Hindlimb muscle (tissue), 1 donor: ENCODE results near the gene MBNL1. TPM values are rescaled to one million over a fixed set of nuclear protein-coding genes. Genes with fewer than 3 reads are reported as not detected.

Experiments used
- DNase-seq: peaks from one replicate; pipeline ENCODE4 v3.0.0-alpha.2; 2013
- polyA plus RNA-seq: library from polyadenylated mRNA; unstranded; fragments of 120-200 nt; gene quantifications from one replicate; pipeline ENCODE4 v1.2.1, GENCODE V29; 2013; ENCODE audit not compliant: insufficient read length

Gene MBNL1
- polyA plus RNA-seq, 1 donor, result 57.8 TPM

DNA sequence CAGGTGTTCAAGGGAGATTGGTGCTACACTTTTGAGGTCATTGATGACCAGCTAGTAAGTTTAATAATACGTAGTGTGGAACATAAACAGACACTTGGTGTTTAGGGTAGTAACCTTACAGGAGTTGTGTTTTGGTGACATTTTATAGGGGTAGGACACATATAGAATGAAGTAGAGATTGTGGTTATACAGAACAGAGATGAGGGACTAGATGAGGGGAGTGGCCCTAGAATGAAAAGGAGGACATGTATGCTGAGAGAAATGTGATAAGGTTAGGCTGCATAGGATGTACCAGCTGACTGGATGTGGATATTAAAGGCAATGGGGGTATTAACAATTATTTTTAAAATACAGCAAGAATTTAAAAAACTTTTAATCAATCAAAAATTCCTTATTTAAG, 8.0 kb downstream of the MBNL1 start:
- no peak for DNase-seq

DNA sequence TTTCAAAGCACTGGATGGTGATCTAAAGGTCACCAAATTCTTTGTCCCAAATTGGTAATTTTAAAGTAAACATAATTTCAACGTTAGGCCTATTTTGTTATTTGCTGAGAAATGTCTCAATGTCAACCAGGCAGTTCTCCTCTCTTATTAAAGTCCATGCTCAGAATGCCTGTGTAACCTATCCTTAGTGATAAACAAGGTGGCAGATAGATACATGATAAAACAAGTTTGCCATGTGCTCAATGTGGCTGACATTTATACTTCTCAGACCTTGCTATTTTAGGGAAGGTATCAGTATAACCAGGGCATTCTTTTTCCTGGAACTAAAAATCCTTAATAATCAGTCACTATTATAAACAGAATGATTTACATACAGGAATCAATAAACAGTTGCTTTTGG, 8.5 kb downstream of the MBNL1 start:
- no peak for DNase-seq

DNA sequence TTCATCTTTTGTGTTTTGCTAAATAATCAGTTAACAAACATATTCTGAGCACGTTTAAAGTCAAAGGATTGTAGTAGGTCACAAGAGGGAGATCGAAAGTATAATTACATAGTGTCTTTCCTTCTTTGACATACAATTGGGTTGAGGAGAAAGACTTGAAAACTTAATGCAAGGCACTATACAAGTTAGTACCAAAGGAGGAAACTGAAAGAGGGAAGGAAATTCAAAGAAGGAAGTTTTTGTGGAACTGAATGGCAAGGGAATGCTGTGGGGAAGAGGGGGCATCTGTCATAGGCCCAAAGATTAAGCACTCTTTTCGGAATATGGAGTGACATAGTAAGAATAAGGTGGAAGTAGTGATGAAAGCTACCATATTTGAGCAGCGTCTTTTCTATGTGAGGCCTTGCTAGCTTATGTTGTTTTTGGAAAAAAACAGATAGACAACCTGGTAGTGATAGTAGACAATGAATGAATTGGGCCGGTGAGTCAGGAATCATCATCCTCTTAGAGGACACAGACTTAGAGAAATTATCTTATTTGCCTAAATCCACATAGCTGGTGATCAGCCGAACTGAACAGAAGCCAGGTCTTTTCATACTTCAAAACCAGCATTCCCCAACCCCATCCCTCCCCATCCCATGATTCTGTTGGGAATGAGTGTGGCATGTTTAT, 10.2 kb downstream of the MBNL1 start:
- DNase-seq, result no peak

DNA sequence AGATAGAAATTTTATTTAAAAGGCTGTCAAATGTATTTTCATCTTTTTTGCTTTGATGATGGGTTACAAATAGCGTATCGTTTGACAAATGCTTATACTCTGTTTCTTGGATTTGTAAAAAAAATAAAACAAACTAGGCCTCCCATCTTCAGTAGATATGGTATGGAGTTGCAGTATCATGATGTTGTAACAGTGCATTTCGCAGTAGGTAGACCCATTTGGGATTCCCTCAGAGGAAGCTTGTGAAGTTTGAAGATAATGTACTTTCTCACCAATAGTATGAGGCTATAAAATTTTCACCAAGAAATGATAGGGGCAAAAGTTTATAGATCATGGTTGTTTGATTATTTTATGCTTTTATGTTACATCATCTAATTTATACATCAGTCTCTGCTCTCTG, 10.8 kb downstream of the MBNL1 start:
- DNase-seq, result no peak

DNA sequence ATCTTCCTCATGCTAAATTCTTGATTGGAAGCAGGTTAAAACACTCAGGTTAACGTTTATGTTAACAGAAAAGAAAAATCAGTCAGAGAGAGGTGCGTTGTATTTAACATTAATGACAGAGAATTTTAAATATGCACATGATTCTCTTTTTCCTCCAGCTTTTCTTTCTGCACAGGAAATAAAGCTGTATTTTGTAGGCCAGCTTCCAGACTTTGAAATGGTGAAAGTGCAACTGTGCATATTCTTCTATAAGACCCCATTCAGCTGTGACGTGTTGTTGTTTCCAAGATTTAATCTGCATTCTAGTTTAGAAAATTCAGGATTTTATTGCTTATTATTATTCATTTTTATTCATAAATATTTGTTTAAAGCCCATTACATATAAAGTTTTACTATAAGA, 11.8 kb downstream of the MBNL1 start:
- no peak for DNase-seq

DNA sequence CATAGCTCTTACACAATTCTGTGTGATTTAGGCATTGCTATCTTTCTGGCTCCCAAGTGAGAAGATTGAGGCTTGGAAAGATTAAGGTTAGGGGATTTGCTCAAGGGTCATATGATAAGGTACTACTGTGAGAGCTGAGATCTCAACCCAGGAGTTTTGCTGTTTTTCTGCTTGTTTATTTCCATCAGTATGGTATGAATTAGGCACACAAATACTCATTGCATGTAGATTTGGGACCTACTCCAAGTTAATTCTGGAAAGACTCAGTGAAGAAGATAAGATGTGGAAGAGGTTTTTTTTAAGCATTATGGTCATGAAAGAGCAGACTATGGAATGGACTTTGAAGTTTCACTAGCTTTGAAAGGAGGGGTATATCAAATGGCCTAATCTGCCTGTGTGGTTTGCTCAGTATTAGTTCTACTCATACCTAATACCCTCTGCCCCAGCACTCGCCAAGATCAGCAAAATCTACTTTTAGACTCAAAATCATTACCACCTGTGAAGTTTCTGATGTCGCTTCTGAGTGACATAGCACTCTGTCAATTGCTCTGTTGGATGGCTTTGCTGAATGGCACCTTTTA, 12.5 kb downstream of the MBNL1 start:
- DNase-seq, result no peak

DNA sequence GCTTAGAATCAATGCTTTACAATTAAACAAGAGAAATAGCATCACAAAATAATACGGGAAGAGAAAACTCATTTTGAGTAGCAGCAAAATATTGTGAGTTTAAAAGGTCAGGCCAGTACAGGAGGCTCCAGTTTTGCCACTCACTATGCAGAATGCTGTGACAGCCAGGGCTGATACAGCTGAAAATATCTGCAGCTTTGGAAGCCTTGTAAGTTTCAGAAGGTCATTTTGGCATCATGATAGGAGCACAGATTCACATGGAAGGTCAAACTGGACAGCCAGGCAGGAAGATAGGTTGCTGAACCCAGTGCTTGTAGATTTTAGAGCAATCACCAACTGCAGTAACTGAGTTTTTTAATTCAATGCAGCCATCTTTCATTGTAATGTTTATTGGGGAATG, 14.1 kb downstream of the MBNL1 start:
- DNase-seq, result no peak

DNA sequence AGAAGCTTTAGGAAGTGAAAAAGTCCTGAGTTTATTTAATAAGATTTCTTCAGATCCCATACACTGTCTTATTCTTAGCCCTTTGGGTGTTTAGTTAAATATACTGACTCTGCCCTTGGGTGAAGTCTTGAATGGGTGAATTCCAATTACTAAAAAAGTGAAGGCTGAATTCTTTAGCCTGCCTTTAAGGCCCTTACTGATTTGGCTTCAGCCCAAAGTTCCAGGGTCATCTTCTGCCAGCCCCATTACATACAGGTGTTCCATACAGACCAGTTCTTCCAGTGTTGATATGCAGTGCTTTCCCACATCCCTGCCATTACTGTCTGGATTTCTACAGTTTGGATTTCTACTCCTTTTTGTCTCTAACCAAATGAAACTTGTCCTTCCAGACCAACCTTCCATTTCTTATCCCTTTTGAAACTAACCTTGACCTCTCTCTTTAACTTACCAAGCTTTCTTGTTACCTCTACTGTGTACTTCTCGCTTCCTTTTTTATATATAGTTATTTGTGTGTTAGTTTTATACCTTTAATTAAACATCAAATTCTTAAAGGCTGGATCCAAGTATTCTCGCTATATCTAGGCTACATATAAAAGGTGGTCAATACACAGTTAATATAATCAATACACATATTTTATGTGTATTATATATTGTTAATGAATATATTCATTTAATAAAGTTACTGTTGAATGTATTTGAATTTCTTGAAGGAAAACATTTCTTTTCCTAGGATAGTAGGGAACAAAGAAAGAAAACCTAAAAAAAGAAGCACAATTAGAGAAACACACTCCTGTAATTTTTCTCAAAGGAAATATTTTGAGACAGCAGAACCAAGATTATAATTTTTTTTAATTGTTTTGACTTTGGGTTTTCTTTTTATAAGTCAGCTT, 15.0 kb downstream of the MBNL1 start:
- DNase-seq, result no peak

DNA sequence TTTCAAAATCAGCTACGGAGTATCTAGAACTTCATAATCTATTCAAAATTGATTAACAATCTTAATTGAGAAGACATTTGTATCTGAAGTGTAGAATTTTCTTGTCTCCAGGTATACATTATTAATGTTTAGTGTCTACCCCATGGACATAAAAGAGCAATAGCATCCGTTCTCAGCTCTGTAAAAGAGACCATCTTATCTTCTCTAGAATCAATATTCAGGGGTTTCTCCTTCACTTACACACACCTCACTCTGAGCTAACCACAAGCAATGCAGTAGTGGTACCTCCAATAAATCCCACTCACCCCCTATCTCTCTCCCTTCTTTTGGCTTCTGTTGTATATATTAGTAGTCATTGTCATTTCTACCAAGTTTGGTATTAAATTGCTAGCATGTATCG, 16.2 kb downstream of the MBNL1 start:
- no peak for DNase-seq

DNA sequence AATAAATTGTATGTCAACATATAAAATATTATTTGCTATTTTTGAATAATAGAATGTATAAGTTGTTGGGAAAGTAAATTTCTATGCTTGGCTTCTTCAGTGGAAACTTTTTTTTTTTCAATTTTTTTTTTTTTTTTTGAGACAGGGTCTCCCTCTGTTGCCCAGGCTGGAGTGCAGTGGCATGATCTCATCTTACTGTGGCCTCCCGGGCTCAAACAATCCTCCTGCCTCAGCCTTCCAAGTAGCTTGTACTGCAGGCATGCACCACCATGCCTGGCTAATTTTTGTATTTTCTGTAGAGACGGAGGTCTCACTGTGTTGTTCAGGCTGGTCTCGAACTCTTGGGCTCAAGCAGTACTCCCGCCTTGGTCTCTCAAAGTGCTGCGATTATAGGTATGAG, 16.8 kb downstream of the MBNL1 start:
- DNase-seq, result no peak

DNA sequence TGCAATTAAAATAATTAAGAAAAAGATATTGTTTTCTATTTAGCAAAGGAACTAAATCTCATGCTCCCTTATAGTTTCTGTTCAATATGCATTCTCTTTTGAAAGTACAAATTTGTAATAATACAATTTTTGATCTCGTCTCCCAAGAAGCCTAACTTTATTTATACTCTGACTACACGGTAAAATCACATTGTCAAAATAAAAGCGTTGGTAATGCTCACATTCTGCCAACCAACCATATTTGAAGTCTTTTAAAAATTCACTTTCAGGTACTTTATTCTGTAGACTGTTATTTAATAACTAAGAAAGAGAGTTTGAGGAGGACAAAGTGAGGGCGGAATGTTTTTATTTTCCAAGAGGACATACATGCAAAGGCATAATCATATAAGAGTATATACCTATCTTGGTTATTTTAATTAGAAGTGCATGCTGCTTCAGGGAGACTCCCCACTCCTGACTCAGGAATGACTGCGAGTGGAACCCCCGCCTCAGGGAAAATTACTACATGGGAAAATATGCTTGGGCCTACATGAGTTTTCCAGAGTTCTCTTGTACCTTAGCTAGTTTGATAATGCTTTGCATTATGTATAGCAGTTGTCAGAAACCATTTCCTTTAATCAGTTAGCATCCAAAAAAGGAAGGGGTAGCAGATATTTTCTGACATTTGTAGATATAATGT, 19.3 kb downstream of the MBNL1 start:
- DNase-seq, result no peak

DNA sequence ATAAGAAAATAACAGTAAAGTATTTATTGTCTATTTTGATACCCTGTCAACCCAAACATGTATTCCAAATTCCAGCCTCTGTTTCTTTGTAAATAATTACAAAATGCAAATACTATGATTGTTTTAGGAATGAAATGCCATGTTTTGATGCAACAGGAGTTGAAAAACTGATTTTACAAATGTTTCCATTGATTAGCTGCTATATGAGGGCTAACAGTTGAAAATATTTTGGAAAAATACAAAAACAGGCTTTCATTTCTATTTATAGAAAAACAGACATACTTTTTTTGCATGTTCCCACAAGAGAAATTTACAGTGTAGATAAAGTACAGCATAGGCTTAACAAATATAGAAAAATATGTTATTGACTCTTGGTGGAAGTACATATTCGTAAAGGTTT, 20.0 kb downstream of the MBNL1 start:
- no peak for DNase-seq

DNA sequence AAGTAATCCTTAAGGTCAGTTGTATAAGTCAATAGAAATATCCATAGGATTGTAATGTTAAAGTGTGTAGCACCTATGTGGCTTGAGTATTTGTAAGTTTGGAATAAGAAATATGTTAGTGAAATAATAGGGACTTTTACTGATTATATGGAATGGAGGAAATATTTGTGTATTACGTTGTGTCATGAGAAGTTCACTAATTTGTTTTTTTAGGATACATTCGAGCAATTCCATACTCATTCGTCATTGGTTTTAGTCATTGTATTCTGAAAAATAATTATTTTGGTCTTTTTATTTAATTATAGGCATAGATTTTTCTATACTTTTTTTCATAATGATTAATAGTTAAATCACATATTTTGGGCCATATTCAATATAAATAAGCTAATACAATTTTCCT, 21.0 kb downstream of the MBNL1 start:
- no peak for DNase-seq

DNA sequence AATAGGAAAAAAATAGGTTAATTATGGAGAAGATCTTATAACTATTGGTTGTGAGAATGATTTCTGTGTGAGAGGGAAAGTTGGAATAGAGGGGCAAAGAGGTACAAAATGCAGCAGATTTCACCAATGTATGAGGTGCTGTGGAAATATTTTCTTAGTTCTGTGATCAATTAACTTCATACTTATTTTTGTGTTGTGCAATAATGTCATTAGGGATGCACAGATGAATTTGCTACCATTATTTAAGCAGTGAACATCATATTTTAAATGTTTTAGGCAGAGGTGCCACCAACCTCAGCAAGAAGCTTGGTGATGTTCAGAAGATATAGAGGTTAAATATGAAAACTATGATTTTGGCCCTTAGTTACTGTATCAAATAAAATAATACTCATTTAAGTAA, 21.6 kb downstream of the MBNL1 start:
- DNase-seq, result no peak

DNA sequence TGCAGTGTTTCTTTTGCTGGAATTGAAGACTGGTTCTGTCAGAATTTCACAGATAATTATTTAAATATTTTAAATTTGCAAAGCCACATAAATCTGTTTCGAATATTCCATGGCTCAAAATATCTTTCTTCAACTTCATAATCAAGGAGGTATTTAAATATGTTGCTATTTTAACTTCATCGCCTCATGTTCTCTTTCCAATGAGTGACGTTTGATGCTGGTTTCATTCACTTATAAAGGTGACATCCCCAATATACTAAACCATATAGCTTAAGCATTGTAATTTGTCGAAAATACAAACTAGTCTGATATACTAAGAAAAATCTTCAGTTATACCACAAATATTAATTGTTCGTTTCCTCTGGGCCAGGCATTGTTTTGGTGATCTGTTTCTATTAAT, 22.5 kb downstream of the MBNL1 start:
- no peak for DNase-seq

DNA sequence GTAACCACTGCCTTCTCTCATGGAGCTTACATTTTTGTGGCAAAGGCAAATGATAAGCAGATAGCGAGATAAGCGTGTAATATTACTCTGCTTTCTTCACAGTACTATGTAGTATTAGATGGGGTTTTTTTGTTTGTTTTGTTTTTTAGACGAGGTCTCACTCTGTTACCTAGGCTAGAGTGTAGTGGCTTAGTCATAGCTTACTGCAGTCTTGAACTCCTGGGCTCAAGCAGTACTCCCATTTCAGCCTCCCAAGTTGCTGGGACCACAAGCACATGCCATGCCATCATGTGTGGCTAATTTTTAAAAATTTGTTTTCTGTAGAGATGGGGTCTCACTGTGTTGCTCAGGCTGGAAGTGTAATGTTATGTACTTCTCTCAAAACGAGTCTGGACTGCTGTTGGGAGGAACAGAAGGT, 22.9 kb downstream of the MBNL1 start:
- no peak for DNase-seq

DNA sequence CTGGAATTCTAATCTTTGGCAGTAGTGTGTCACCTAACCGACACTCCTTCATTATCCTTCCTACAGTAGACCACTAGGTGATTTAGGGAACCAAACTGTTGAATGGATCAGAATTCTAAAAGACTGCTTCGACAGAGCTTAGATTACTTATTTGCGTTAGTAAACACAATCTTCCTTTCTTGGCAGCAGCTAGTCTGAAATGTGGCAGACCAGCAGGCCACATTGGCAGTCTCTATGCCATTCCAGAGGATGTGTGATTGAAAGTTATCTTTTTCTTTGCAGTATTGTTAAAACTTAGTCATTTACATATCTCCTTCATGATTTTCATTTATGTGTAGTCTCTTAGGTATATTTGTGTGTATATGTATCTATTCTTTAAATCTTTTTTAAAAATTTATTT, 23.6 kb downstream of the MBNL1 start:
- no peak for DNase-seq

DNA sequence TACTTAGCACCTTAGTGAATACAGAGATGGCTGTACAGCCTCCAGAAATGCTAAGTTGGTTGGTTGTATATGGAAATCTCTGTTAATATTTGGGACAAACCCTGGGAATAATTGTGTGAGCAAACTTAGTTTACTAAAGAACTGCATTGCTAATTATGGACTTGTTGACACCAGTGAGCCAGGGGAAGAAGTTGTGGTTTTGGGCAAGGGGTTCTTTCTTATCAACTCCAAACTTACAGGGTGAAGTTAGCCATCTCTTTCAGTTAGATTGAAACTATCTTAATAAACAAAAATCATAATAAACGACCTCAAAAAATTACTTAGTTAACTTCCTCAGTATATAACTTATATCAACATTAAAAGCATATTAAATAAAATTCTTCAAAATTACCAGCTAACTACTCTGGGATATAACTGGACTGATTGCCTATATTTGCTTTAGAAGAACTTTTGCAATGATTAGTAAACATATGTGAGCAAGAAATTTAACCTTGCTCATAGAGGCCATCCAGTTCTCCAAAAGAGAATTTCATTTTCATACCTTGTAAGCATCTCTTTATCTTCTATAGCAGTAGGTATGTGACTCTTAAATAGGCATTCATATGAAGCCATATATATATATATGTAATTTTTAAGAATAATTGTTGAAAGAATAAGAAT, 24.7 kb downstream of the MBNL1 start:
- DNase-seq, result no peak

DNA sequence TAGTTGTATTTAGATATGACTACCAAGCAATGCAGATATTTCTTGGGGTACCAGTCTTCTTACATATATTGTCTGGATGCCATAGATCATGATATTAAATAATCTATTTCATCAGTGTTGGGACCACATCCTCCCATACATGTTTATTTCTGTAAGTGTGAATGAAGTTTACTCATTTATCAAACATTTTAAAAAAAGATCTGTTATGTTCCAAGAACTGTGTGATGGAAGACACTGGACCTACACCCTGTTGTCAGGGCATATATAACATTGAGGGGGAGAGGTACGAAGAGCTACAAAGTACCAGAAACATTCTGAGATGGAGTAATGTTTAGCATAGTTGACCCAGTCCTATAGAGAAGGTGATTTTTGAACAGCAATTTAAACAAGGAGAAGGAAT, 26.6 kb downstream of the MBNL1 start:
- no peak for DNase-seq

DNA sequence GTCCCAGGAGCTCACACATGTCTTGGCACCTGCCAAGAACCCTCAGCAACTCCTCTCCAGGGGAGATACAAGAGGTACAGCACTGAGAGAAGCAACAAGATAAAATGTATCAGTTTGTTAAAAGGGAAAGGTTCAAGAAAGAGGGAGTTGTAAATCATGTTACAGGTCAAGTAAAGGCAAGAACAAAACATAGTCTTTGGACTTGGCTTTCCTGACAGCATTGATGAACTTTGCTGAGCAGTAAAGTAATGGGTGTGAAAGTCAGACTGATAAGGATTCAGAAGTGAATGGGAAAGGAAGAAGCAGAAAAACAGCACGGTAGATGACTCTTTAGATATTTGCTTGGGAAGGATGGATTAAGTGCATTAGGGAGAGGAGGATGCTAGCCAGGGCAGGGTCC, 27.1 kb downstream of the MBNL1 start:
- DNase-seq, result no peak

DNA sequence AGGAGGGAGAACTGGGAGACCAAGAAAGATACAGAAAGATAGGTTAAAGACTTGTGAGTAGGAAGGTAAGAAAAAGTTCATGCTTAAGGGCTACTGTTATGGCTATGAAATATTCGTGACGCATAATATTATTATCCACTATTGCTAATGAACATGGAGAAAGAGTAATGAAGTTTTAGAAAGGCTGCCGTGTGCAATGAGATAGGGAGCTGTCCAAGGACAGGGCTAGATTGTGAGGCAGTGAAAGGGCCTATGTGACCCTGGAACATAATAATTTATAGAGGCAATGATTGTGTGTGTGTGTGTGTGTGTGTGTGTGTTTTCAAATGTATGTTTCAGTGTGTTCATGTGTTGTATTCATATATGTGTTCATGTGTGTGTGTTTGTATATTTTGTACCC, 27.7 kb downstream of the MBNL1 start:
- no peak for DNase-seq

DNA sequence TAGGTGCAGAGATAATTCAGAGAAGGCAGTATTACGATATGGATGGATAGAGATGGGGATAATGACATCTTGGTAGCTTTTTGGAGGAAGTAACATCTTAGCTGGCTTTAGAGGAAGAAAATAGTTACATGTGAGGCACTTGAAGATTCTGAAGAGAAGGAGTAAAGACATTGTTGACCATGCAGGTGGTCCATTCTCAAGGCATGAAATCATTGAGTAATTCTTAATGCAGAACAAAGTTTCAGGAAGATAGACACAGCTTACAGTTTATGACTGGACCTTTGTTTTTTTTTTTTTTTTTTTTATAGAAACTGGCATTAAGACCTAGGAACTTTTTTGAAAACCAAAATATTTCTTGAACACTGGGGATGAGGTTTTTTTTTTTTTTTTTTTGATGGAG, 28.2 kb downstream of the MBNL1 start:
- no peak for DNase-seq
